CD14-positive monocyte (primary cell): ENCODE measurements around the gene CDC25A. TPM values are rescaled to one million over a fixed set of nuclear protein-coding genes. Genes with fewer than 3 reads are reported as not detected.

ENCODE experiments used
- DNase-seq, 3 donors: peaks; one replicate each; pipeline ENCODE4 v3.0.0-alpha.2; 2011 to 2022
- H2AFZ ChIP-seq: 2 replicates; pipeline ENCODE4 v1.6.0; 2012; ENCODE audit warnings: mild to moderate bottlenecking, low read depth, low read length, inconsistent platforms; ENCODE audit not compliant: insufficient read depth, poor library complexity, severe bottlenecking
- H3K27ac ChIP-seq, 2 donors: 1 replicate in 1 of 2; 2 replicates in 1 of 2; pipeline ENCODE4 v1.5.1; 2012 to 2013; ENCODE audit warnings: low read length in 2 of 2, control low read depth in 1 of 2, inconsistent platforms in 1 of 2, low read depth in 1 of 2, mild to moderate bottlenecking in 1 of 2
- H3K27me3 ChIP-seq, 2 donors: one replicate each; pipeline versions ENCODE4 v1.6.0 to v1.6.1; 2011 to 2013; ENCODE audit warnings: low read length in 2 of 2; ENCODE audit not compliant: control insufficient read depth in 2 of 2, insufficient read depth in 2 of 2
- H3K36me3 ChIP-seq, 2 donors: replicated peaks in 1 of 2; 1 replicate in 1 of 2; 2 replicates in 1 of 2; pipeline versions ENCODE4 v1.5.1 to v1.6.1; 2012 to 2013; ENCODE audit warnings: low read length in 2 of 2, control low read depth in 1 of 2, inconsistent platforms in 1 of 2, mild to moderate bottlenecking in 1 of 2; ENCODE audit not compliant: insufficient read depth in 2 of 2, control insufficient read depth in 1 of 2
- H3K4me1 ChIP-seq, 2 donors: 1 replicate in 1 of 2; 2 replicates in 1 of 2; pipeline versions ENCODE4 v1.5.1 to v1.6.1; 2012 to 2013; ENCODE audit warnings: low read length in 2 of 2, control low read depth in 1 of 2, inconsistent platforms in 1 of 2, mild to moderate bottlenecking in 1 of 2, moderate library complexity in 1 of 2; ENCODE audit not compliant: insufficient read depth in 2 of 2, control insufficient read depth in 1 of 2
- H3K4me2 ChIP-seq: replicated peaks from 2 replicates; pipeline ENCODE3; 2012; ENCODE audit warnings: low read length, moderate library complexity, mild to moderate bottlenecking; ENCODE audit not compliant: poor library complexity, severe bottlenecking; ENCODE audit errors: extremely low read depth
- H3K4me3 ChIP-seq, 3 experiments: fragments of 200-600 bp in 1 of 3; sonication (generic) in 1 of 3; replicated peaks in 1 of 3; 1 replicate in 2 of 3; 2 replicates in 1 of 3; pipeline ENCODE4 v1.5.1; 2011 to 2013; ENCODE audit warnings: low read length in 3 of 3, mild to moderate bottlenecking in 3 of 3, control low read depth in 2 of 3, low read depth in 2 of 3, inconsistent platforms in 1 of 3, moderate library complexity in 1 of 3
- H3K79me2 ChIP-seq: 2 replicates; pipeline ENCODE4 v1.6.0; 2012; ENCODE audit warnings: mild to moderate bottlenecking, control low read depth, inconsistent platforms, low read length, moderate library complexity; ENCODE audit not compliant: insufficient read depth
- H3K9ac ChIP-seq: 2 replicates; pipeline ENCODE4 v1.6.0; 2017; ENCODE audit warnings: low read length, mild to moderate bottlenecking; ENCODE audit not compliant: insufficient read depth, poor library complexity, severe bottlenecking
- H3K9me3 ChIP-seq, 2 donors: replicated peaks in 1 of 2; 1 replicate in 1 of 2; 2 replicates in 1 of 2; pipeline versions ENCODE4 v1.5.1 to v1.6.1; 2012 to 2013; ENCODE audit warnings: low read length in 2 of 2, control low read depth in 1 of 2; ENCODE audit not compliant: control insufficient read depth in 1 of 2, insufficient read depth in 1 of 2
- H4K20me1 ChIP-seq: 2 replicates; pipeline ENCODE4 v1.6.0; 2012; ENCODE audit warnings: mild to moderate bottlenecking, low read length, control low read depth, moderate library complexity; ENCODE audit not compliant: insufficient read depth
- H3K27ac Mint-ChIP-seq, 7 donors: one replicate each; pipeline ENCODE4 v1.8.0; 2020; ENCODE audit warnings: mild to moderate bottlenecking in 7 of 7, mixed read lengths in 7 of 7, moderate library complexity in 6 of 7, inconsistent platforms in 2 of 7
- H3K27me3 Mint-ChIP-seq, 3 donors: one replicate each; pipeline ENCODE4 v1.8.0; 2021 to 2022; ENCODE audit warnings: low read depth in 3 of 3, mild to moderate bottlenecking in 3 of 3, mixed read lengths in 3 of 3, moderate library complexity in 3 of 3, inconsistent platforms in 1 of 3
- H3K36me3 Mint-ChIP-seq, 2 donors: one replicate each; pipeline ENCODE4 v1.8.0; 2020; ENCODE audit warnings: mixed read lengths in 2 of 2, inconsistent platforms in 1 of 2, mild to moderate bottlenecking in 1 of 2
- H3K4me1 Mint-ChIP-seq: one replicate; pipeline ENCODE4 v1.8.0; 2020; ENCODE audit warnings: mild to moderate bottlenecking, mixed read lengths
- H3K4me3 Mint-ChIP-seq, 2 donors: one replicate each; pipeline ENCODE4 v1.8.0; 2020; ENCODE audit warnings: mild to moderate bottlenecking in 2 of 2, mixed read lengths in 2 of 2, moderate library complexity in 1 of 2
- H3K9me3 Mint-ChIP-seq, 7 donors: one replicate each; pipeline ENCODE4 v1.8.0; 2020 to 2022; ENCODE audit warnings: mixed read lengths in 7 of 7, mild to moderate bottlenecking in 6 of 7, moderate library complexity in 6 of 7, inconsistent platforms in 2 of 7
- CTCF ChIP-seq: fragments of 200-600 bp; IDR thresholded peaks from one replicate; pipeline ENCODE4 v1.8.0; 2022; ENCODE audit warnings: antibody characterized with exemption, mild to moderate bottlenecking
- WGBS: methylation state at CpG from one replicate; pipeline ENCODE4 v1.1.5; 2013; ENCODE audit warnings: missing lambda C conversion rate; ENCODE audit not compliant: insufficient coverage; 5-methylcytosine and 5-hydroxymethylcytosine counted together
- intact Hi-C, 2 donors: fragments of 100-400 bp; cut with micrococcal nuclease; formaldehyde crosslinking; loops; one replicate each; pipeline versions ENCODE4 v1.15.0 to v1.15.1; 2023
- polyA plus RNA-seq, 3 donors: library from polyadenylated mRNA; depleted of rRNA in 1 of 3; unstranded in 2 of 3; stranded (reverse) in 1 of 3; fragments of 300-500 nt in 2 of 3; fragments of >200 nt in 1 of 3; fragmentation: Illumina TruSeq in 2 of 3; gene quantifications; 1 replicate in 2 of 3; 2 replicates in 1 of 3; pipeline ENCODE4 v1.2.3, GENCODE V29; 2012 to 2021

Gene CDC25A
- polyA plus RNA-seq, 3 donors, result 0.07 to 0.39 TPM; not detected in 1

GRCh38 chr3:48155122-48155521, 33.1 kb downstream of the CDC25A start:
- intact Hi-C loops, result no loop called here
- Histone ChIP-seq H3K9me3 (no peaks in the 10 kb centered on the region), H3K36me3 (peaks cover 13 to 23% of the 10 kb centered on the region in 2 donors), H4K20me1 (no peaks in the 10 kb centered on the region), H3K4me2 (no peak overlapping the region), H3K27ac (no peak overlapping the region), H2AFZ (no peak overlapping the region), H3K9ac (no peak overlapping the region), H3K4me3 (no peak overlapping the region), H3K27me3 (no peaks in the 10 kb centered on the region), H3K79me2 (no peaks in the 10 kb centered on the region), H3K4me1 (no peaks in the 10 kb centered on the region)
- 100% methylated on average over 1 of the region's 2 CpGs for WGBS
- Mint-ChIP-seq H3K36me3 (peaks cover 14 to 27% of the 10 kb centered on the region in 2 donors), H3K9me3 (no peaks in the 10 kb centered on the region), H3K27me3 (peaks cover 0 to 1% (median 1%) of the 10 kb centered on the region in 3 donors), H3K4me3 (no peak overlapping the region), H3K4me1 (peaks cover 2% of the 10 kb centered on the region), H3K27ac (no peak overlapping the region)
- no peak for DNase-seq
- TF ChIP-seq CTCF, result no peak

- Mint-ChIP-seq H3K9me3 (no peaks in the 10 kb centered on the region), H3K36me3 (no peaks in the 10 kb centered on the region), H3K4me1 (peaks cover 2% of the 10 kb centered on the region), H3K4me3 (no peak overlapping the region), H3K27ac (no peak overlapping the region), H3K27me3 (peaks cover 0 to 1% (median 1%) of the 10 kb centered on the region in 3 donors)
- Histone ChIP-seq H3K4me1 (no peaks in the 10 kb centered on the region), H4K20me1 (no peaks in the 10 kb centered on the region), H3K27ac (no peak overlapping the region), H3K36me3 (no peaks in the 10 kb centered on the region), H3K27me3 (no peaks in the 10 kb centered on the region), H3K9ac (no peak overlapping the region), H3K4me2 (no peak overlapping the region), H3K9me3 (no peaks in the 10 kb centered on the region), H3K4me3 (no peak overlapping the region), H3K79me2 (no peaks in the 10 kb centered on the region), H2AFZ (peak overlapping the region; percentile 24)
- 84% methylated on average over 7 of the region's 8 CpGs for WGBS
- intact Hi-C loops, result no loop called here
- no peak for TF ChIP-seq CTCF
- DNase-seq, result no peak
Measured at GRCh38 chr3:48151807-48152427, 36.3 kb downstream of the CDC25A start.
